Liver (tissue), 3 donors: ENCODE results near the gene GAL.

Experiments
- TAF1 ChIP-seq: conservative IDR thresholded peaks from 2 replicates; pipeline ENCODE4 v1.6.1; 2016; ENCODE audit warnings: antibody characterized with exemption, mild to moderate bottlenecking
- TF ChIP-seq, protein P1 (sequence below): IDR thresholded peaks from 2 replicates; pipeline ENCODE4 v1.6.1; 2016; ENCODE audit warnings: antibody characterized with exemption
- TF ChIP-seq, protein P2 (sequence below): fragments of 150-350 bp; IDR thresholded peaks from 2 replicates; pipeline ENCODE4 v1.5.1; 2017; ENCODE audit warnings: improper control_type of control experiment, low read depth, low read length; ENCODE audit not compliant: missing input control
- donor health status: healthy.
- donor health status: healthy.

DNA sequence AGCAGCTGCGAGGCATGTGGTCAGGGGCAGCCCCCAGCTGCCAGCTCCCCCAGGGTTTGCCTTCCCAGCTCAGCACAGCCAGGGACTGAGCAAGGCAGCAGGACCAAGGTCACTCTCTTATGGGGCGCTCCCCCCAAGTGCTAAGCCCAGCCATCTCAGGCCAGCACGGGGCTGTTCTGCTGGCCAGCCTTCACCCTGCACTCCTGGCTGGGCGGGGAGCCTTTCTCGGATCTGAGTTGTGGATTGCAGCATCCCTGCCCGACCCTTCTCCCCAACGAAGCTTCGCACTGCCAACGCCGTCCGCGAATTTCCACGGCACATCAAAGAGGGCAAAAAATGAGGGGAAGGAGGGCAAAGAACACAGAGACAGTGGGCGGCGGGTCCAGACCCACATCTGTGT lies 42.5 kb upstream of the GAL start:
- TF ChIP-seq, protein P1, sequence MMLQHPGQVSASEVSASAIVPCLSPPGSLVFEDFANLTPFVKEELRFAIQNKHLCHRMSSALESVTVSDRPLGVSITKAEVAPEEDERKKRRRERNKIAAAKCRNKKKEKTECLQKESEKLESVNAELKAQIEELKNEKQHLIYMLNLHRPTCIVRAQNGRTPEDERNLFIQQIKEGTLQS = no peak
- no peak for TF ChIP-seq TAF1
- TF ChIP-seq, protein P2, sequence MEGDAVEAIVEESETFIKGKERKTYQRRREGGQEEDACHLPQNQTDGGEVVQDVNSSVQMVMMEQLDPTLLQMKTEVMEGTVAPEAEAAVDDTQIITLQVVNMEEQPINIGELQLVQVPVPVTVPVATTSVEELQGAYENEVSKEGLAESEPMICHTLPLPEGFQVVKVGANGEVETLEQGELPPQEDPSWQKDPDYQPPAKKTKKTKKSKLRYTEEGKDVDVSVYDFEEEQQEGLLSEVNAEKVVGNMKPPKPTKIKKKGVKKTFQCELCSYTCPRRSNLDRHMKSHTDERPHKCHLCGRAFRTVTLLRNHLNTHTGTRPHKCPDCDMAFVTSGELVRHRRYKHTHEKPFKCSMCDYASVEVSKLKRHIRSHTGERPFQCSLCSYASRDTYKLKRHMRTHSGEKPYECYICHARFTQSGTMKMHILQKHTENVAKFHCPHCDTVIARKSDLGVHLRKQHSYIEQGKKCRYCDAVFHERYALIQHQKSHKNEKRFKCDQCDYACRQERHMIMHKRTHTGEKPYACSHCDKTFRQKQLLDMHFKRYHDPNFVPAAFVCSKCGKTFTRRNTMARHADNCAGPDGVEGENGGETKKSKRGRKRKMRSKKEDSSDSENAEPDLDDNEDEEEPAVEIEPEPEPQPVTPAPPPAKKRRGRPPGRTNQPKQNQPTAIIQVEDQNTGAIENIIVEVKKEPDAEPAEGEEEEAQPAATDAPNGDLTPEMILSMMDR = no peak
